HL-60 (cell line): ENCODE measurements around the gene SMG1.
A peak's percentile ranks its signal among the peaks of the same experiment; 100 is the strongest.
"Not testable (repeated sequence)": the region's sequence is repeated elsewhere in the genome, so short reads cannot be mapped to it uniquely, and the experiment has no call there.

ENCODE experiments used
- DNase-seq, 2 experiments: peaks; one replicate each; pipeline ENCODE4 v3.0.0-alpha.2; 2010 to 2020; ENCODE audit warnings: low read depth in 1 of 2, low spot score in 1 of 2
- H3K27ac ChIP-seq: fragments of 250-450 bp; sonication (Bioruptor Pico); replicated peaks from 2 replicates; pipeline ENCODE4 v1.5.1; 2020; ENCODE audit warnings: mild to moderate bottlenecking, moderate library complexity
- H3K27me3 ChIP-seq: fragments of 250-450 bp; sonication (Bioruptor Pico); 2 replicates; pipeline ENCODE4 v1.5.1; 2021; ENCODE audit warnings: mild to moderate bottlenecking, moderate library complexity; ENCODE audit not compliant: insufficient read depth, poor library complexity, severe bottlenecking
- H3K4me3 ChIP-seq: replicated peaks from 2 replicates; pipeline ENCODE4 v1.5.1; 2011; ENCODE audit warnings: mild to moderate bottlenecking, control low read depth, low read length; ENCODE audit not compliant: insufficient read depth
- GABPA ChIP-seq: IDR thresholded peaks from 2 replicates; pipeline ENCODE4 v1.6.1; 2012; ENCODE audit warnings: low read depth
- POLR2AphosphoS5 ChIP-seq: IDR thresholded peaks from 2 replicates; pipeline ENCODE4 v1.6.1; 2012; ENCODE audit warnings: low read depth
- SPI1 ChIP-seq: IDR thresholded peaks from 2 replicates; pipeline ENCODE4 v1.6.1; 2012; ENCODE audit warnings: low read depth, mild to moderate bottlenecking, borderline replicate concordance
- long read RNA-seq: library from polyadenylated mRNA; unstranded; transcript quantifications from one replicate; pipeline ENCODE4 v2.0.0, GENCODE V29; 2020
- TF ChIP-seq, protein P1 (sequence below): IDR thresholded peaks from one replicate; pipeline ENCODE4 v1.5.1; 2011; ENCODE audit warnings: low read length, control low read depth, inconsistent platforms; ENCODE audit not compliant: insufficient read depth
- TF ChIP-seq, protein P2 (sequence below): IDR thresholded peaks from 2 replicates; pipeline ENCODE4 v1.6.1; 2012; ENCODE audit warnings: low read depth; ENCODE audit not compliant: insufficient replicate concordance

SMG1 gene
- long read RNA-seq, partial matches to known transcripts, result 32 of 48 reads
- long read RNA-seq, other reads (novel, unspliced or antisense), result 16 of 48 reads

DNA sequence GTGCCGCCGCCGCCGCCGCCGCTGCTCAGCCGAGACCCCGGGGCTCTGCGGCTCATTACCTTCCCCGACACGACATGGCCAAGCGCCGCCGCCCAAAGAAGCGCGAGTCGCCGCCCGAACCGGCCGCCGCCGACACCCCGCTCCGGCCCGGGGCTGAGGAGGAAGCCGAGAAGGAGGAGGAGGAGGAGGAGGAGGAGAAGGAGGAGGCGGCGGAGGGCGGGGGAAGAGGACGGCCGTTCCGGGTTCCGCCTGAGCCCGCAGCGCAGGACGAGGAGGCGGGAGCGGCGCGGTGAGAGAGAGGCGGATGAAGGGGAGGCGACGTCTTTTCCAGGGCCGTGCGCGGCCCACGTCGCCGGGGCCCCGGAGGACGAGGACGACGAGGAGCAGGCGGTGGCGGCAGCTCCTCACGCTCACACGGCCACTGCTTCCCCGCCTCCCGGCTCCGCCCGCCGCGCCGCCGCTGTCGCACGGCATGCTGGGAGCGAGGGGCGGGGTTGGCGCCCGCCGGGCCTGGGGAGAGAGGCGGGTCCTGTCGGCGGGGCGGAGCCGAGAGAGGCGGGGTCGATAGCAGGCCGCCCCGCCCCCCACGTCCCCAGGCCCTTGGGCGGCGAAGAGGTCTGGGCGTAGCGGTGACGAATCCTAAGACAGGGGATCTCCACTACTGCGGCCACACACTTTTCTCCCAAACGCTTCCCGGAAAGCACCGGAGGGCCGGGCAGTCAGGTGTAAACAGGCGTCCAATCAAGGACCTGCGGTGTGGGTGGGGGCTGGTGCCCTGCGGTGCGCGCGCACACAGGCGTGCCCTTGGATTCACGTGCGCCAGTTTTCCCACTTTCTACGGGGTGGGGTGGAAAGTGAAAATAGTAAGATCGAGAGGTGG, at the start of gene SMG1:
TSS of gene SMG1 (minus strand) at position 423 of the 880 bp plus-strand sequence. CDS start at position 56, 367 bp downstream.
- Histone ChIP-seq H3K27ac (peak within 1 kb of the TSS; percentile 91), H3K4me3 (peak within 1 kb of the TSS; percentile 58)
- DNase-seq, result peak; percentile 80 to 88
- peak; percentile 50; the same call in 1 of the 2 replicates for TF ChIP-seq POLR2AphosphoS5
- not testable (repeated sequence) for H3K27me3 ChIP-seq

DNA sequence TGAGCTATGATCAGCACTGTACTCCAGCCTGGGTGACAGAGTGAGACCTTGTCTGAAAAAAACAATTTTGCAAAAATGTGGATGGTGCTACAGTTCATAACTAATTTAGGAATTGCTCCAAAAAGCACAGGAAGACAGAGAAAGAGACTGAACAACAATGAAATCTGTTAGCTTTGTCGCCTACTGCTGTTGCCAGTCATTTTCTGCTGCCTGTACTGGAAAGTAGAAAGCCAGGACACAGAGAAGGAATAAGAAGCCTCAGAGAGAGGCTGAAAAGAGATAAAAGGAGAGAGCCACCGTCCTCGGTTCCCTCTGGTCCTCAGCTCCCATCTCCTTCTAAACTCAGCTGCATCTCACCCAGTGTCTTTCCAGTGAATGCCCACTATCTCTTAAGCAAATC, 48.9 kb upstream of the SMG1 start:
- Histone ChIP-seq H3K27ac (no peak overlapping the region), H3K27me3 (peaks cover 3% of the 10 kb centered on the region), H3K4me3 (no peak overlapping the region)
- no peak for DNase-seq
- no peak for TF ChIP-seq SPI1
- TF ChIP-seq POLR2AphosphoS5, result no peak
- TF ChIP-seq, protein P1, sequence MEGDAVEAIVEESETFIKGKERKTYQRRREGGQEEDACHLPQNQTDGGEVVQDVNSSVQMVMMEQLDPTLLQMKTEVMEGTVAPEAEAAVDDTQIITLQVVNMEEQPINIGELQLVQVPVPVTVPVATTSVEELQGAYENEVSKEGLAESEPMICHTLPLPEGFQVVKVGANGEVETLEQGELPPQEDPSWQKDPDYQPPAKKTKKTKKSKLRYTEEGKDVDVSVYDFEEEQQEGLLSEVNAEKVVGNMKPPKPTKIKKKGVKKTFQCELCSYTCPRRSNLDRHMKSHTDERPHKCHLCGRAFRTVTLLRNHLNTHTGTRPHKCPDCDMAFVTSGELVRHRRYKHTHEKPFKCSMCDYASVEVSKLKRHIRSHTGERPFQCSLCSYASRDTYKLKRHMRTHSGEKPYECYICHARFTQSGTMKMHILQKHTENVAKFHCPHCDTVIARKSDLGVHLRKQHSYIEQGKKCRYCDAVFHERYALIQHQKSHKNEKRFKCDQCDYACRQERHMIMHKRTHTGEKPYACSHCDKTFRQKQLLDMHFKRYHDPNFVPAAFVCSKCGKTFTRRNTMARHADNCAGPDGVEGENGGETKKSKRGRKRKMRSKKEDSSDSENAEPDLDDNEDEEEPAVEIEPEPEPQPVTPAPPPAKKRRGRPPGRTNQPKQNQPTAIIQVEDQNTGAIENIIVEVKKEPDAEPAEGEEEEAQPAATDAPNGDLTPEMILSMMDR, result no peak
- TF ChIP-seq GABPA, result no peak
- TF ChIP-seq, protein P2, sequence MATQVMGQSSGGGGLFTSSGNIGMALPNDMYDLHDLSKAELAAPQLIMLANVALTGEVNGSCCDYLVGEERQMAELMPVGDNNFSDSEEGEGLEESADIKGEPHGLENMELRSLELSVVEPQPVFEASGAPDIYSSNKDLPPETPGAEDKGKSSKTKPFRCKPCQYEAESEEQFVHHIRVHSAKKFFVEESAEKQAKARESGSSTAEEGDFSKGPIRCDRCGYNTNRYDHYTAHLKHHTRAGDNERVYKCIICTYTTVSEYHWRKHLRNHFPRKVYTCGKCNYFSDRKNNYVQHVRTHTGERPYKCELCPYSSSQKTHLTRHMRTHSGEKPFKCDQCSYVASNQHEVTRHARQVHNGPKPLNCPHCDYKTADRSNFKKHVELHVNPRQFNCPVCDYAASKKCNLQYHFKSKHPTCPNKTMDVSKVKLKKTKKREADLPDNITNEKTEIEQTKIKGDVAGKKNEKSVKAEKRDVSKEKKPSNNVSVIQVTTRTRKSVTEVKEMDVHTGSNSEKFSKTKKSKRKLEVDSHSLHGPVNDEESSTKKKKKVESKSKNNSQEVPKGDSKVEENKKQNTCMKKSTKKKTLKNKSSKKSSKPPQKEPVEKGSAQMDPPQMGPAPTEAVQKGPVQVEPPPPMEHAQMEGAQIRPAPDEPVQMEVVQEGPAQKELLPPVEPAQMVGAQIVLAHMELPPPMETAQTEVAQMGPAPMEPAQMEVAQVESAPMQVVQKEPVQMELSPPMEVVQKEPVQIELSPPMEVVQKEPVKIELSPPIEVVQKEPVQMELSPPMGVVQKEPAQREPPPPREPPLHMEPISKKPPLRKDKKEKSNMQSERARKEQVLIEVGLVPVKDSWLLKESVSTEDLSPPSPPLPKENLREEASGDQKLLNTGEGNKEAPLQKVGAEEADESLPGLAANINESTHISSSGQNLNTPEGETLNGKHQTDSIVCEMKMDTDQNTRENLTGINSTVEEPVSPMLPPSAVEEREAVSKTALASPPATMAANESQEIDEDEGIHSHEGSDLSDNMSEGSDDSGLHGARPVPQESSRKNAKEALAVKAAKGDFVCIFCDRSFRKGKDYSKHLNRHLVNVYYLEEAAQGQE, result no peak

DNA sequence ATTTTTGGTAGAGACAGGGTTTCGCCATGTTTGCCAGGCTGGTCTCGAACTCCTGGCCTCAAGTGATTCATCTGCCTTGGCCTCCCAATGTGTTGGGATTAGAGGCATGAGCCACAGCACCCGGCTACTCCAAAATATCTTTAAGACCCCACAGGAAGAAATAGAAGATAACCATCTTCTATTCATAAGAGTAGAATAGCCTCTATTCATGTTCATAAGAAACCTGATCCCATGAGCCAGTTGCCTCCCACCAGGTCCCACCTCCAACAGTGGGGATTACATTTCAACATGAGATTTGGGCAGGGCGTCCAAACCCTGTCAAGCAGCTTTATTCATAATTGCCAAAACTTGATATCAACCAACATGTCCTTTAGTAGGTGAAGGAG, 43.6 kb upstream of the SMG1 start:
- no peak overlapping the region for H3K27ac ChIP-seq
- H3K27me3 ChIP-seq, result no peaks in the 10 kb centered on the region
- no peak overlapping the region for H3K4me3 ChIP-seq
- no peak for TF ChIP-seq GABPA
- TF ChIP-seq SPI1, result no peak
- TF ChIP-seq, protein P2, result no peak
- no peak for TF ChIP-seq POLR2AphosphoS5
- TF ChIP-seq, protein P1, result no peak
- DNase-seq, result no peak

DNA sequence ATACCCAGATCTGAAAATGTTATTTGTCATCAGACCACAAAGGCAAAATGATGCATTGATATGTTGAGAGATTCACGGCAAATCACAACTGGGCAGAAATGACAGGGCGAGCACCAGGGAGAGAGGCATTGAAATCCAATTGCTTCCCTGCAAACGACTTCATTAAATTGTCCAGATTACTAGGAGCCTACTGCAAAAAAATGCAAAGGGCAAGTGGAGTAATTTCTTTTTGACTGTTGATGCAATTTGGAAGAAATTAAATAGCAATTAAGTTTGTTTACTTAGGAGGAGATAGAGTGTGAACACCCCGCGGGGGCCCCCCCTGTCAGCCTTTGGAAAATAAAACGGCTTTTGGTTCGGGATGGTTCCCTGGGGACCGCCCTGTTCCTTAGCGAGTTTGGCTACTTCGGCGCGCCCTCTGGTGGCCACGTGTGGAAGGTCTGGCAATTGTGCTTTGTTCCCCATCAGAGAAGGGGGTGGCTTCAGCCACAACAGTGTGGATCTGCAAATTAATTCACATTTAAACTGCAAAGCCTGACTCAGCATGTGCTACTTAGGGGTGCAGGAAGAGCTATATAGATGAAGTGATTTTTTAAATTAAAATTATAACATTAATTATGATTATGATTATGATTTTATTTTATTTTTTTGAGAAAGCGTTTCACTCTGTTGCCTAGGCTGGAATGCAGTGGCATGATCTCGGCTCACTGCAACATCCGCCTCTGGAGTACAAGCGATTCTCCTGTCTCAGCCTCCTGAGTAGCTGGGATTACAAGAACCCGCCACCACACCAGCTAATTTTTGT, 43.0 kb upstream of the SMG1 start:
- H3K27ac ChIP-seq, result no peak overlapping the region
- H3K4me3 ChIP-seq, result peak overlapping the region; percentile 8; the same call in 1 of the 2 replicates
- no peak for TF ChIP-seq SPI1
- TF ChIP-seq, protein P1, result peak; percentile 80
- no peaks in the 10 kb centered on the region for H3K27me3 ChIP-seq
- DNase-seq, result peak; percentile 24 to 76
